ENCODE results near the gene PRDM4.

DNA sequence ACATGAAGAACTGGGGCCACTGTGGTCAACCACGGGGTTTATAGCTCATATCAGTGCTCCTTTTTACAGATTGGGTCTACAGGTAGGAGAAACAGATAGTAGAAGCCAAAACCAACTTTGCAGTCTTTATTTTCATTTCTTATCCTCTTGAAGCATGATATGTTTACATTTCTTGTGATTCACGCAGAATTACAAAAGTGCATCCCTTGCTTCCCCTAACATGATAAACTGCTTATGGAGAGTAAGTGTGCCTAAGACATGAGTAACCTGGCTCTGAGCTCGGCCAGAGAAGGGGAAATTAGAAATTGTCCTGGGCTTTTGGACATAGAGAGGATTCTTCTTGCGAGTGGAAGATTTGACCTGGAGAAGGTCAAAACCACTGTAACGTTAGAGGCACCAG lies 56.9 kb downstream of the PRDM4 start:
- no peak for TF ChIP-seq SIN3A (IDR thresholded peaks at IDR 0.05; ENCODE audit: low read depth)
- TF ChIP-seq EZH2 (IDR thresholded peaks at IDR 0.05), result no peak
- TF ChIP-seq, protein P1, sequence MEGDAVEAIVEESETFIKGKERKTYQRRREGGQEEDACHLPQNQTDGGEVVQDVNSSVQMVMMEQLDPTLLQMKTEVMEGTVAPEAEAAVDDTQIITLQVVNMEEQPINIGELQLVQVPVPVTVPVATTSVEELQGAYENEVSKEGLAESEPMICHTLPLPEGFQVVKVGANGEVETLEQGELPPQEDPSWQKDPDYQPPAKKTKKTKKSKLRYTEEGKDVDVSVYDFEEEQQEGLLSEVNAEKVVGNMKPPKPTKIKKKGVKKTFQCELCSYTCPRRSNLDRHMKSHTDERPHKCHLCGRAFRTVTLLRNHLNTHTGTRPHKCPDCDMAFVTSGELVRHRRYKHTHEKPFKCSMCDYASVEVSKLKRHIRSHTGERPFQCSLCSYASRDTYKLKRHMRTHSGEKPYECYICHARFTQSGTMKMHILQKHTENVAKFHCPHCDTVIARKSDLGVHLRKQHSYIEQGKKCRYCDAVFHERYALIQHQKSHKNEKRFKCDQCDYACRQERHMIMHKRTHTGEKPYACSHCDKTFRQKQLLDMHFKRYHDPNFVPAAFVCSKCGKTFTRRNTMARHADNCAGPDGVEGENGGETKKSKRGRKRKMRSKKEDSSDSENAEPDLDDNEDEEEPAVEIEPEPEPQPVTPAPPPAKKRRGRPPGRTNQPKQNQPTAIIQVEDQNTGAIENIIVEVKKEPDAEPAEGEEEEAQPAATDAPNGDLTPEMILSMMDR (IDR thresholded peaks at IDR 0.05 in 2 of 3, conservative IDR thresholded peaks at IDR 0.05 in 1 of 3; ENCODE audit: borderline replicate concordance in 1 of 3, insufficient read depth in 1 of 3, low read depth in 2 of 3, low read length in 2 of 3), result no peak
